GM19238 (cell line): ENCODE measurements around the gene BCAN.
"Not testable (repeated sequence)": the region's sequence is repeated elsewhere in the genome, so short reads cannot be mapped to it uniquely, and the experiment has no call there.

Experiments used
- DNase-seq: peaks from one replicate; pipeline ENCODE4 v3.0.0; 2011; ENCODE audit warnings: low spot score; ENCODE audit not compliant: insufficient read length

BCAN gene

DNA sequence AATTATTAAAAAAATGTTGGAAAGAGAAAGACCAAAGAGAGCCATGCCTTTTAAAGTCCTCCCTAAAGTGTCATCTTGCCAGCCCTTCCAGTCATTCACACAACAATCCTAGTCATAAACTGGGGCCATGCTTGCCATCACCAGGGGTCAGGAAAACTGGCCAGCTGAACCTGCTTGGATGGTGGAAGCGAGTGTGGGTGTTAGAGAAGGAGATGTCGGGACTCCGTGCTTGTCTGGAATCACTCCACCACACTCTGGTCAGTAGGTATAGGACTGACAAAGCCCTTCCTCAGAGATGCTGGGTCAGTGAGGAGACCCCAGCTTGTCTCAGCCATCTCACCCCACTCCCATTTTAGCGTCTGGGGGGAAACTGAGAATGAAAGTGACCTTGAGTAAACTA is 26.0 kb upstream of the BCAN start:
- DNase-seq = no peak

GRCh38 chr1:156616463-156616862 is 25.5 kb upstream of the BCAN start:
- no peak for DNase-seq

DNA sequence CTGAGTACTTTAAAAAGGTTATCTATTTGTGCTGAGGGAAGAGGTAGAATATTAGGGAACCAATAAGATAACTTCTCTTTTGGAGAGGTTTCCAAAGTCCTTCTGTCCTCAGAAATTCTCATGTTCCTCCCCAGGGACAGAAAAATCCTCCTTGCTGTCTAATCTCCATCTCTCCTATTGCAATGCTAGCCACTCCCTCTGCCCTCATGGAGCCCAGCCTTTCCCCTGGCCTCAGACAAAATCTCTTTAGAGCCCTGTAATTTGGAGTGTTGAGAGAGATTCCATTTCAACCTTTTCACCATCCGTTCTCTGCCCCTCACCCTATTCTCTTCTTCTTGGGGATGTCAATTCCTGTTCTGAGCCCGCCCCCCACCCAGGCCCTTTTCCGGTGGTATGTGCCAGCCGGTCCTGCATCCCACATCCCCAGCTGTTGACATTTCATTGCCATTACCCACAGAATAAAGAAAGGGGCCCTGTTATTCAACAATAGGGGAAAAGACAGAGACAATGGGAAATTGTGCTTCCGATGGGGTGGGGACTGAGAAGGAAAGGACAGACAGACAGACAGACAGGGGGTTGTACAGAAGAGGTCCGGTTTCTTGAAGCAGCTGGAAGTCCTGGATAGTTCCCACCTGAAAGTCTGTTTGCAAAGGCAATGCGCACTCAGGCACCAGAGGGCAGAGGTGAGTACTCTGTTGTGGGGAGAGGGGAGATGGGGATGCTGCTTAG is 22.9 kb upstream of the BCAN start, which contains the start of gene HAPLN2:
Gene HAPLN2, plus strand, starts transcription at position 563 of the 729 bp plus-strand sequence. CDS start 4,076 bp downstream, outside the sequence.
- no peak for DNase-seq

GRCh38 chr1:156619582-156619955 is 22.3 kb upstream of the BCAN start:
- no peak for DNase-seq

DNA sequence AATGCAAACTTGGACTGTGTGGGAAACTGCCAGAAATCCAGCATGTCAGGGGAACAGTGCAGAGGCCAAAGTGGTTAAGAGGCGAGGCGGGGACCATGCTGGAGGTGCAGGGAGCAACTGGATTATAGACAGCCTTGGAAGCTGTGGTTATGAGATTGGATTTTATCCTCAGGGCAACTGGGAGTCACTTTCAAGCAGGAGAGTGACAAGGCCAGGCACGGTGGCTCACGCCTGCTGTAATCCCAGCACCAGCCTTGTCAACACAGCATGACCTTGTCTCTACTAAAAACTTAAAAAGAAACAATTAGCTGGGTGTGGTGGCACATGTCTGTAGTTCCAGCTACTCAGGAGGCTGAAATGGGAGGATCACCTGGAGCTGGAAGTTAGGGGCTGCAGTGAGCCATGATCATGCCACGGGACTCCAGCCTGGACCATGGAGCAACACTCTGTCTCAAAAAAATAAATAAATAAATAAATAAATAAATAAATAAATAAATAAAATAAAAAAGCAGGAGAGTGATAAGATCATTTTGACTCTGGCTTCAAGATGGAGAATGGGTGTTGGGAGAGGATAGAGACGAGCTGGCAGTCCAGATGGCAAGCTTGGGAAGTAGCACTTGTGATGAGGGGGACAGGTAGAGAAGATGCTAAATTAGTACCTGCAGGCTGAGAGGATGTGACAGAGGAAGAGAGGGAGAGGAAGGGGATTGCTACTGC is 19.2 kb upstream of the BCAN start:
- no peak for DNase-seq

DNA sequence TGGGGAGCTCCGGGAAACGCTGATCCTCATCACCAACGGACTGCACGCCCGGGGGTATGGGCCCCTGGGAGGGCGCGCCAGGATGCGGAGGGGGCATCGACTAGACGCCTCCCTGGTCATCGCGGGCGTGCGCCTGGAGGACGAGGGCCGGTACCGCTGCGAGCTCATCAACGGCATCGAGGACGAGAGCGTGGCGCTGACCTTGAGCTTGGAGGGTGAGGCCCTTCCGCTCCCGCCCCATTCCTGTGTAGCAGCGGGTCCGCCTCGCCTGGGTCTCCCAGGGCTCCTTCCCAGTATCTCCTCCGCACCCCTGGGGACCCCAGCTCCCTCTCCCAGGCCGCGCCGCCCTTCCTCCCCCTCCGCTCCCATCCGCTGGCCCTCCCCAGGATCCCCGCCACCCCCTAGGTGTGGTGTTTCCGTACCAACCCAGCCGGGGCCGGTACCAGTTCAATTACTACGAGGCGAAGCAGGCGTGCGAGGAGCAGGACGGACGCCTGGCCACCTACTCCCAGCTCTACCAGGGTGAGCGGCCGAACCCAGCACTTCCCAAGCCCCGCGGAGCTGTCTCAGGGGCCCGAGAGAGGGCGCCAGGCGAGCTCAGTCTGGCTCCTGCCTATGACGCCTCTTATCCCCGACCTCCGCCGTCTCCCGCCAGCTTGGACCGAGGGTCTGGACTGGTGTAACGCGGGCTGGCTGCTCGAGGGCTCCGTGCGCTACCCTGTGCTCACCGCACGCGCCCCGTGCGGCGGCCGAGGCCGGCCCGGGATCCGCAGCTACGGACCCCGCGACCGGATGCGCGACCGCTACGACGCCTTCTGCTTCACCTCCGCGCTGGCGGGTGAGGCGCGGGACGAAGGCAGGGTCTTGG is 17.7 kb upstream of the BCAN start:
- DNase-seq = no peak

- DNase-seq = no peak
These were observed 17.0 kb upstream of the BCAN start for GRCh38 chr1:156624814-156625435.

DNA sequence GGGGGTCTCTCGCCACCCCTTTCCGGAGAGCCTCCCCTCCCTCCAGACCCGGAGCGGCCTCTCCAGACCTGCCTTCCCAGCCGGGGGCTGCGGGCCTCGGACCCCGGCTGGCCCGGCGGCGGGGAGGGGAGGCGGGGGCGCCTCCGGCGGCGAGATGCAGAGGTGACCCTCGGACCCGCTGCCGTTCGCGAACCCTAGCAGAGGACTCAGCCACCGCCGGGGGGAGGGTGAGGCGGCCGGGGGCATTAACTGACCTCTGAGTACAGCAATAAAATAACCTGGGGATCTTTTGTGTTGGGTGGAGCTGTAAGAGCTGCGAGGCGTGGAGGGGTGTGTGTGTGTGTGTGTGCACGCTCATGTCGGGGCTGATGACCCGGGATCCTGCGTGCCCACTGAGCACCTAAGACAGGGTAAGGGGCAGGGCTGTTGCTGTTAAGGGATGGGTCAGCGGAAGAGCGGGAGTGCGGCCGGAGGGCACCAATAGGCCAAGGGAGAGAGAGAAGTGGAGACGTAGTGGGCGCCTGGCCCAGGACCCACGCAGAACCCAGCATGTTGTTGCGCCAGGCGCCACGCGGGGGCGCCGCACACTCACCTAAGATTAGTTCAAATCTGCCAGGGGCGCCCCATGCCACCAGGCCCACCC is 16.4 kb upstream of the BCAN start:
- no peak for DNase-seq

DNA sequence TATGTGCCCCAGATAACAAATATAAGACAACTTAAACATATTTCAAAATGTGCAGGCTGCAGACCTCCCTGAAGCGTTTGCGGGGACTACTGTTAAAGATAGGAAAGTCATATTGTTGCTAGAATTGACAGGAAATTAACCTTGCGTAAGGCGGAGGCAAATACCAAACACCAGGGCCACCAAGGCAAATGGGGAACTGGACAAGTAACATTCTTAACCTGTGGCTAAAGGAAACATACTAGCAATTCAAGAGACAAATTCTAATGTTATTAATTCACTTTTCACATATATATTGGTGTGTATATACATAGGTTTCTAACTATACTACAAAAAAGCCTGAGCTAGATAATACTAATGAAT is 15.9 kb upstream of the BCAN start:
- DNase-seq = no peak

DNA sequence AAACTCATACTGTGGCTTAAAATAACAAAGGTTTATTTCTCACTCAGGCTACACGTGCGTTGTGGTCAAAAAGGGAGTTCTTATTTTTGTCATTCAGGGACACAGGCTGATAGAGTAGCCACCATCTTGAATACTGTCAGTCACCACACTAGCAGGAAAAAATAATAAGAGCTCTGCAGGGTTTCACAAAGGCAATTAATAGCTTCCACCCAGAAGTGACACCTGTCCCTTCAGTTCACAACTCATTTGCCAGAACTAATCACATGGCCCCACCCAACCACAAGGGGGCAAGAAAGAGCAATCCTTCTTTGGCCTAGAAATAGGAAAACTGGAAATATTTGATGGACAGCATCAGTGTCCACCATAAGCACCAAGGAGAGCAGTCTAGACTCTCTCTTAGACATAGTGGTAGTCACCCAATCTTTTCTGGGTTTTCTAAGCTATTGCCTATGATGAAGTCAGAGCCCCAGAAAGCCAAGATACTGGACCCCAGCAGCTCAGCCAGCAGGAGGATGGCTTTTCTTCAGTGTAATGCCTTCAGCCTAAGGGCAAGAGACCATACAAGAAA is 14.5 kb upstream of the BCAN start:
- DNase-seq = no peak

GRCh38 chr1:156629823-156630449 is 12.0 kb upstream of the BCAN start:
- DNase-seq = no peak

DNA sequence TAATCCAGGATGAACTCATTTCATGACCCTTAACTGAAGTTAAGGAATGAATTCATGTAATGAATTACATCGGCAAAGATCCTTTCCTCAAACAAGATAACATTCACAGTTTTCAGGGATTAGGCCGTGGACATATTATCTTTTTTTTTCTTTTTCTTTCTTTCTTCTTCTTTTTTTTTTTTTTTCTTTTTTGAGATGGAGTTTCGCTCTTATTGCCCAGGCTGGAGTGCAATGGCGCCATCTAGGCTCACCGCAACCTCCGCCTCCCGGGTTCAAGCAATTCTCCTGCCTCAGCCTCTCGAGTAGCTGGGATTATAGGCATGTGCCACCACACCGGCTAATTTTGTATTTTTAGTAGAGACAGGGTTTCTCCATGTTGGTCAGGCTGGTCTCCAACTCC is 10.8 kb upstream of the BCAN start:
- not testable (repeated sequence) for DNase-seq

- no peak for DNase-seq
These were observed 9.6 kb upstream of the BCAN start for GRCh38 chr1:156632355-156632754.

GRCh38 chr1:156638189-156638985 is 3.5 kb upstream of the BCAN start:
- no peak for DNase-seq

DNA sequence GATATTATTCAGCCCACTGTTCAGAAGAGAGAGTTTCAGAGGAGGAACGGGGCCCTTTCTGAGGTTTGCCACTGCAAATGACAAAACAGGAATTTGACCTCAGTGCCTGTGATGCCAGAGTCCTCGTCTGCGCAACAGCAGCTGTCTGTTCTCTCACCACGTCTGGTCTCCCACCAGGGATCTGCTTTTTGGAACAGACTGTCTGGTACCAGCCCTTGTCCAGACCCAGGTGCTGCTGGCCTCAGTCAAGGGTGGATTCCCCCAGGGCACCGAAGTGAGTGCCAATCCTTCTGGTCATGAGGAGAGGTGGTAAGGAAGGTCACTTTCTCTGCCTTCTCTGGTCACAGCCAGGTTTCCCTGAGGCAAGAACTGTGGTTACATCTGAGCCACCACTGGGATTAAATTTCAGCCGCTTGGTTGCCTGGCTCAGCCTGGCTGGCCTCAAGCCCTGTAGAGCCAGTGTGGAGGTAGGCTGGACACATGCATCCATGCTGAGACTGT is 2.3 kb upstream of the BCAN start:
- DNase-seq = no peak

- no peak for DNase-seq
These were observed 843 bp upstream of the BCAN start for GRCh38 chr1:156640842-156641706.

GRCh38 chr1:156642265-156643048 is 540 bp downstream of the BCAN start:
- no peak for DNase-seq
